NCI-H187 (cell line): Measurements from ENCODE around the gene INSC.
"Not testable (repeated sequence)": the region's sequence is repeated elsewhere in the genome, so short reads cannot be mapped to it uniquely, and the experiment has no call there.

ENCODE experiments used
- DNase-seq, 2 experiments: peaks; one replicate each; lab custom pipeline; 2025; lab: John Stamatoyannopoulos, UW

INSC gene, protein sequence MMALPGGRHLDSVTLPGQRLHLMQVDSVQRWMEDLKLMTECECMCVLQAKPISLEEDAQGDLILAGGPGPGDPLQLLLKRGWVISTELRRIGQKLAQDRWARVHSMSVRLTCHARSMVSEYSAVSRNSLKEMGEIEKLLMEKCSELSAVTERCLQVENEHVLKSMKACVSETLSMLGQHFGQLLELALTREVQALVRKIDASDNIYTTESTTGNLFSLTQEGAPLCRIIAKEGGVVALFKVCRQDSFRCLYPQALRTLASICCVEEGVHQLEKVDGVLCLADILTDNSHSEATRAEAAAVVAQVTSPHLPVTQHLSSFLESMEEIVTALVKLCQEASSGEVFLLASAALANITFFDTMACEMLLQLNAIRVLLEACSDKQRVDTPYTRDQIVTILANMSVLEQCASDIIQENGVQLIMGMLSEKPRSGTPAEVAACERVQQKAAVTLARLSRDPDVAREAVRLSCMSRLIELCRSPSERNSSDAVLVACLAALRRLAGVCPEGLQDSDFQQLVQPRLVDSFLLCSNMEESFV

DNA sequence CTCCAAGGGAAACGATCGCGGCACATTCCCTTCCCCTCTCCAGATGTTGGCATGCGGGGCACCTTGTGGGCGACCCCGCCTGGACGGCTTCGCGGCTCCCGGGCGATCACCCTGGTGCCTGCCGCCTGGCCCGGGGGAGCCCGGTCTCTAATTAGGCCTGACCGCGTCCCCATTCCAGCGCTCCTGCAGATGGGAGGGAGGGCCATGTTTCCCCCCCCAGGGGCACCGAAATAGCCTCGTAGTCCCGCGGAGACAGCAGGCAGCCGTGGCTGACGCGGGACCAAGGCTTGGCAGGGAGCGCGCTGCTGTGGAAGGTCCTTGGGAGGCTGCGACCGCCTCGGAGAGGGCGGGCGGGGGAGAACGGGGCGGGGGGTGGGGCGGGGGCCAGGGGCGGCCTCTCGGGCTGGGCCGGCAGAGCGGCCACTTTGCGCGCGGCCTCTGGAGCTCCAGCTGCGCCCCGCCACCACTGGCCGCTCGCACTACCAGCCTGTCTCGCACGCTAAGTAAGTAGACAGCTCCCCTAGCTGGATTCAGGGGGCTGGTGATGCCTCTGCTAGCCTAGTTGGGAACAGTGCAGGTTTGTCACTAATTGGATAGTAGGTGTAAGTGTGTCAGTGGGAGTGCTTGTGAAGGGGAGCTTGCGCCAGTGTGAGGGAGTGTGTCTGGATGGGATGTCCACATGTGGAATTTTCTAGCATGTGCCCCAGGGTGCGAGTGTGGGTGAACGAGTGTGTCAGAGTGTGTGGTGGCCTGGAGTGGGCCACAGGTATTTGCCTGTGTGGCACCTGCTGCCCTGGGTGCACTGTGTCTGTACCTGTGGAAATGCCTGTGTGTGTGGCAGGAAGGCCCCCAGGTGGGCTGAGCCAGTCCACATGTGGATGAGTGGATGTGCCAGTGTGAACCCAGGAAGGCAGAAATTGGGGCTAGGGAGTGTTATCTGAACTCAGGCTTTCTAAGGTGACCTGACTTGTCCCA is at the start of gene INSC:
Gene INSC, plus strand, starts transcription at position 423 of the 975 bp plus-strand sequence. CDS start 34,252 bp downstream, outside the sequence.
- no peak for DNase-seq

DNA sequence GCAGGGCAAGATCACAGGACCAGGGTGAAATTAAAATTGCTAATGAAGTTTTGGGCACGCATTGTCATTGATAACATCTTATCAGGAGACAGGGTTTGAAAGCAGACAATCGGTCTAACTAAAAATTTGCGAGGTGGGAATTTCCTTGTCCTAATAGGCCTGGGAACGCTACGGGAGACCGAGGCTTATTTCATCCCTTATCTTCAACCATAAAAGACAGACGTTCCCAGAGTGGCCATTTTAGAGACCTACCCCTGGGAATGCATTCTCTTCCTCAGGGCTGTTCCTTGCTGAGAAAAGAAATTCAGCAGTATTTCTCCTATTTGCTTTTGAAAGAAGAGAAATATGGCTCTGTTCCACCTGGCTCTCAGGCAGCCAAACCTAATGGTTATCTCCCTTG is 45.0 kb upstream of the INSC start:
- not testable (repeated sequence) for DNase-seq

DNA sequence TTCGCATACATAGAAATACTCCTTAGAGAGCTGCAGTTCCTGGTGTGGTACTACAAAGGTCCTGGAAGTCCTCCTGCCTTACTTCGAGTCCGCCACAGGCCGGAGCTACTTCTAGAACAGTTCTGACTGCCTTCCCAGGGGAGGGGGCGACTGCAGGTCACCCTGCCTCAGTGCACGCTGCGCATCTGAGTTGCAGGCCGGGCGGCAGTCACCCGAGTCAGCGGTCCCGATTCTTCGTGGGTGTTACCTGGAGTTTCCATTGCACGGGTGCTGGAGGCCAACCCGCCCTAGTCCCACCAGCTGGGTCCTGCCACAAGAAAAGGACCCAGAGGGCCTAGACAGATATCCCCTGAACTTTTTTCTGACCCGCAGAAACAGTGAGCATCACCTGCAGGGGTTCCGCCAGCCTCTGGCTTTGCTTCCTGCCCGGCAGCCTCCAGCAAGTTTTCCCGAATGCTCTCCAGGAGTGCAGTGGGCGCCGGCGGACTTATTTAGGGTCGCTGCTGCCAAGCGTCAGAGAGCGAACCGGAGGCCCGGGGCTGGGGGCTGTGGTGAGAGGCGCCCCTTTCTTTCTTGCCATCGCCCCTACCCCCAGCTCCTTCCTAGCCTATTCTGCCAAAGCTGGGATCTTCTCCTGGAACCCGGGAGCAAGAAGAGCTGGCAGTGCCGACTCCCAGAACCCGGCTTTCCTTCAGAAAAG is 43.0 kb upstream of the INSC start:
- no peak for DNase-seq

DNA sequence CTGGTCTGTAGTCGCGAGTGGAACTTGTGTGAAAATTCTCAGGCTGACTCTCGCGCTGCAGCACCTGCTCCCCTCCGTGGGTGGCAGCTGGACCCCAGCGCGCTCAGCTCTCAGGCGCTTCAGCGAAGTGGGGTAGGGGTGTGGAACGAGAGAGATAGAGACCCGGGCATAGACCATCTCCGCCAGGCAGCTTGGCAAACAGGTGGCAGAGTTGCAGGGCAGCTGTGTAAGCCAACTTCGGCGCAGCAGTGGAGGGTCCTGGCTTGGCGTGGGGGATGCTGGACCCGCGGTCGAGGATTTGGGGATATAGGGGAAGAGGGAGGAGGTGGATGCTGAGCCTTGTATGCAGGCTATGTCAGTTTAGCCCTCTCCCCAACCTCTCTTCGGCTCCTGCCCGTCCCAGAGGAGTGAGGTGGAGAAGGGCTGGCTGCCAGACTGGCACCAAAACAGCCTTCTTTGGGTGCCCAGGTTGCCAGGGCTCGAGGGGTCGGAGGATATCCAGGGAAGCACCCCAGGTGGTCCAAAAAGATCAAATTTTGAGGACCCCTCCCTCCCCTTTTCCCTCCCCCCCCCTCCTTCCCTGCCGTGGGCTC is 42.1 kb upstream of the INSC start:
- DNase-seq: no peak

DNA sequence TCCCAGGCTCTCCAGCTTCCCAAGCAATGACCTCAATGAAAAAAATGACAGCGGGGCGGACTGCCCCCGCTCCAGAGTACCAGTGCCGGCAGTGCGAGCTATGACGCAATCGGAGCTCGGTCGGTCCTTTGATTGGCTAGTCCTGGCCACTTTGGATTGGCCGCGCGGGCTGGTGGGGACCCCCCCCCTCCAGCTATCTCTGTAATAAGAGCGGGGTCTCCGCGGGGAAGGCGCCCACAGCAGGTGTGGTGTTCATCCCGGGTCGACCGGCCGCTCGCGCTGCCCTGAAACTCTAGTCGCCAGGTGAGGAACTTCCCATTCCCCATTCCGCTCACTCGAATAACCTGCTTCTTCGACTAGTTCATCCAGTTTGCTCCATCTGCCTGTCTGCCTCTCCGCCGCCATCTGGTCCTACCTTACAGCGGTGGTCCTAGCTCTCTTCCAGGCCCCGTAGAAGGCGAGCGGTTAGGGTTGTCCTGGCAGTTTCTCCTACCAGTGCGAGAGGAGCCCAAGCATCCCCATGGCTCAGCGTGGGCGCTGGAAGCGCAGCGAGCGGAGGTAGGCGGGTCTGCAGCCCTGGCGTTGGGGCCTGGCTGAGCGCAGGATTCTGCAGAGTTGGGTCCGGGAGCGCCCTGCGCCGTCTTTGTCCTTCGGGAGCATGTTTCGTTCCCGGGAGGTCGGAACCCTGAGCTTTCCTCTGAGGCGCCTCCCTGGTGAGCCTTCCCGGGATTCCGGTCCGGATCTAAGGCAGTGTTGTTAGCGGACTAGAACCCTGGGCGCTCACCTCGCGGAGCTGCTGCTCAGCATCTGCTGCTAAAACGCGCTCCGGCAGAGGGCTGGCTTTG is 41.1 kb upstream of the INSC start, which contains the start of gene CALCB:
Gene CALCB, plus strand, starts transcription at position 233 of the 845 bp plus-strand sequence. CDS start 1,126 bp downstream, outside the sequence.
- DNase-seq: peak in 1 of 2 experiments; percentile 61

DNA sequence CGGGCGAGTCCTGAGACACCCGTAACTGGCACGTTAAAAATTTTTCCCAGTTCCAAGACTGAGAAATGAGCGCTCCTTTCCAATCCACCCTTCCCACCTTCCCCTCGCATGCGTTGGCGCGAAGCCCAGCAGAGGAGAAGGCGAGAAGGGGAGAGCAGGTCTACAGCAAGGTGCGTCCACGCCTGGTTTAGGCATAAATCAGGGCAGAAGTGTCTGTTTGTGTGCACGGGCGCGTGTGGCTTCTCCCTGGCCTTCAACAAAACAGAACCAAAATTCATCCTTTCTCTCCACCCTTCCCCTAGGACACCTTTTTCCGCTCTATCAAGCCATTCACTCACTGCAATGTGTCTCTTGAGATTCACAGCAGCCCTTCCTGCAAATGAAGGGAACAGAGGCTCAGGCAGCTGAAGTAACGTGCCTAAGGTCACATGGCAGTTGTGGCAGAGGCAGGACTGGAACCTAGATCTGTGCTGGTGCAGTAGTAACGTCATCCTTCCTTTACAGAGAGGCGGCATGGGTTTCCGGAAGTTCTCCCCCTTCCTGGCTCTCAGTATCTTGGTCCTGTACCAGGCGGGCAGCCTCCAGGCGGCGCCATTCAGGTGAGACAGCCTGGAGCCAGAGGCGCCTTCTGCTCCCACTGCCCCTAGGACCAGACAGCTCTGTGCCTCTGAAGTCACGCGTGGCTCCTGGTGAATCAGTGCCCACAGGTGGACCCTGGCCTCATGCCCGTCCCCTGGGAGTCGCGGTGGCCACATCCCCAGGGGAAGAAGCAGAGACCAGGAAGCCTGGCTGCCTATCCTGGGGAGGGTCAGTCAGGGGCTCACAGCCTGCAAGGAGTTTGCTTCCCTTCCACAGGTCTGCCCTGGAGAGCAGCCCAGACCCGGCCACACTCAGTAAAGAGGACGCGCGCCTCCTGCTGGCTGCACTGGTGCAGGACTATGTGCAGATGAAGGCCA is 40.2 kb upstream of the INSC start:
- peak; percentile 86 to 91 for DNase-seq

DNA sequence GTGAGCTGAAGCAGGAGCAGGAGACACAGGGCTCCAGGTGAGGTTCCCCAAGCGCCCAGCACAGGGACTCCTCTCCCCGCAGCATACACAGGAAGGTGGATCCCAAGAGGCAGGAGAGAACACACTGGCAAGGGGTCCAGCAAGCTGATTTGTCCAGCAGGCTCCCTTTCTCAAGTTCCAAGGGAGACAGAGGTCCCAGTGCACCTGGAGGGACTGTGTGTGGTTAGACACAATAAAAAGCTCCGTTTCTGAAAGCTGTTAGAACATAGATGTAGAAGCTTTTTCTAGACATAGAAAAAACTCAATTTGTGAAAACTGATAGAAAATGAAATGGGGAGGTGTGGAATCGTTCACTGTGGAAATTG is 39.6 kb upstream of the INSC start:
- DNase-seq: no peak

DNA sequence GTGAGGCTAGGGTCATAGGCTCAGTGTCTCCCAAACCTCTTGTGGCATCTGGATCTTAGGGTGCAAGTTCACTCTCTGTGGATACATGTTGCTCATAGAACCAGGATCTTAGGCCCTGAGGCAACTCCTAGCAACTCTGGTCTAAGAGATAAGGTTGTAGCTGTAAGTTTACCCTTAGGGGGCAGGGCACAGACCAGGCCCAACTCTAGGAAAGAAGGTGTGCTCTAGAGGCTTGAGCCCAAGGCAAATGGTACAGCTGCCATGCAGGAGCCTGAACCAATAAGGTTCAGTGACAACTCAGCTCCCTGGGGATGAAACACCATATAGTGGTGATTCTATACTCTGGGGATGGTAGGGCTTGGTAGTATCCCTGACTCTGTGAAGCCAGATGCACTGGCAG is 23.5 kb upstream of the INSC start:
- DNase-seq: no peak

DNA sequence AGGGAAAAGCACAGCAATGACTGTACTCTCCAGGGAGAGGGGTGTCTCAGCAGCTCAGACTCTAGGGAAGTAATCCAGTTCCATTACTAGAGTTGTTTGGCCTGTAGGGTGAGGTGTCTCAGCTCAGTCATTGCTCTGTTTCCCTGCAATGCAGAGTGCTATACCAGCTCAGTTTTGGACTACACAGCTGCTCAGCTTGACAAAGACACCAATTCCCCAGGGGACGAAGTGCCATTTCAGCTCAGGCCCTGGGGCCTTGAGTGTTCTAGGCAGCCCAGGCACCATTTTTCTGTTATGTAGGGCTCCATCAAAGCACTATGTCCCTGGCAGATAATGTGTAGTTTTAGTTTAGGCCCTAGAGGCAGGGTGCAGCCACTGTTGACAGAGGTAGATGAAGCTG is 23.1 kb upstream of the INSC start:
- DNase-seq: peak; percentile 12 to 49

DNA sequence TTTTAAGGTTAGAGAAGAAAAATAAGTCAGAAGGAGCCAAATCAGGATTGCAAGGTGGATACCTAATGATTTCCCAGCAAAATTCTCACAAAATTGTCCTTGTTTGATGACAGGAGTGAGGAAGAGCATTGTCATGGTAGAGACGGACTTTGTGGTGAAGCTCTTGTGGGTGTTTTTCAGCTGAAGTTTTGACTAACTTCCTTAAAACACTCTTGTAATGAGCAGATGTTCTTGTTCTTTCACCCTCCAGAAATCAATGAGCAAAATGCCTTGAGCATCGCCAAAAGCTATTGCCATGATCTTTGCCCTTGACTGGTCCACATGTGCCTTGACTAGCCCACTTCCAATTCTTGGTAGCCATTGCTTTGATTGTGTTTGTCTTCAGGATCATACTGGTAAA is 21.3 kb upstream of the INSC start:
- no peak for DNase-seq

DNA sequence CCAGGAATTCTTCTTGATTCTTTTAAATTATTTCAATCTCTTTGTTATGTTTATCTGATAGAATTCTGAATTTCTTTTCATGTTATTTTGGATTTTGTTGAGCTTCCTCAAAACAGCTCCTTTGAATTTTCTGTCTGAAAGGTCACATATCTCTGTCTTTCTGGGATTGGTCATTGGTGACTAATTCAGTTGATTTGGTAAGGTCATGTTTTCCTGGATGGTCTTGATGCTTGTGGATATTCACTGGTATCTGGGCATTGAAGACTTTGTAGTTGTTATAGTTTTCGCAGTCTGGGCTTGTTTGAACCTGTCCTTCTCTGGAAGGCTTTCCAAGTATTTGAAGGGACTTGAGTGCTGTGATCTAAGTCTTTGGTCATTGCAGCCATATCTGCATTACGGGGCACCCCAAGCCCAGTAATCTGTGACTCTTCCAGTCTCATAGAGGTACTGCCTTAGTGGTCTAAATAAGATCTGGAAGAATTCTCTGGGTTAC is 18.9 kb upstream of the INSC start:
- no peak for DNase-seq

DNA sequence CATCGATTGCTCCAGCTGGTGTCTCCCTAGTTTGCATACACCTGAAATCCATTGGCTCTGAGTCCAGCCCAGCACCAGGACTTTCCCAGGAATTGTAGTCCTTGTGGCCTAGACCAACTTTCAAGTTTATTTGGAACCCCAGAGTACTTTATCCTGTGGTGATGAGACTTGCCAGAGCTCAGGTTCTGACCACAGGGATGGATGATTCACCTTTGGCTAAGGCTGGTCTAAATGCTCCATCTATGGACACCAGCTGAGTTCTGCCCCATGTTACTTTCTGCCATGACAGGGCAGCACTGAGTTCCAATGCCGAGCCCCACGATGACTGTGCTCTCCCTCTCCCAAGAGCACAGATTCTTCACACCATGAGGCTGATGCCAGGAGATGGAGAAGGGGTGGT is 17.3 kb upstream of the INSC start:
- no peak for DNase-seq

DNA sequence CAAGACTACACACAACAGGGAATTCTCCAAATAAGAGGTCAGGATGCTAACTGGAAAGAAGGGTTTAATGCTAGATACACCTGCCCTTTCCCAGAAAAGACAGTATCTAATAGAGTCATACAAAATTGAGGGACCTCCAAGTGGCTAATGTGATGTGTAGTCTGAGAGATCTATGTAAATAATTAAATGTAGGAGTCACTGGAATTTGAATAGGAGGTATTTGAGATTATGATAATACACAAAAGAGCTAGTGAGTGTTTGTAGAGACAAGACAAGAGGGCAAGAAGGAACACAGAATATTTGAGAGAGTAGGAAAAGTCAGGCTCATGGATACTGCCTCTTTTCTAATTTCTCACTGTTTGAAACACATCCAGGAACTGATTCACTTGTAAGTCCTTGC is 15.5 kb upstream of the INSC start:
- DNase-seq: no peak

DNA sequence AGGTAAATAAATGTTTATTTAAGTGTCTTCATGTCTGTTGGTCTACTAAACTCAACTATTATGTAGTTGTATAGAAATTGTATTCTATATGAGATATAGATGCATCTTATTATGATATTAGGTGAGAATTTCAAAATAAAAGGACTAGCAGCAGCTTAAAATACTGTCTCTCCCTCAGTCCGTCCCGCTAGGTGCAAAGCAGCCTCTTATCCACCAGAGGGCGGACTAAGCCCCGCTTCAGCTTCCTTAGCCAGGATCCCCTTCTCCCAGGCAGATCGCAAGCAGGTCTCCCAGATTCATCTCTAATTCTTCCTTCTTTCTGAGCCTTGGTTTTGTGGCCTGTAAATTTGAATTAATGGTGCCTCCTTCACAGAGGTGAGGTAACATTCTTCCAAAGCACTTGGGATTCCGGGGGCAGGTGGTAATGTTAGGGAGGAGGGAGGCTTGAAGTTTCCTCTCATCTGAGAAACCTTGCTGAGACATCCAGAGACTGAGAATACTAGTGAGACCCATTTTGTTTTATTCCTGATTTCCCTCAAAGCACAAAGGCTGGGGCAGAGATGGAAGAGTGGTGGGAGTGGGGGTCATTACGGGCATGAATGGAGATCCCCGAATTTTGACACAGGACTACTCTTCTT is 13.5 kb upstream of the INSC start:
- peak; percentile 40 to 53 for DNase-seq

DNA sequence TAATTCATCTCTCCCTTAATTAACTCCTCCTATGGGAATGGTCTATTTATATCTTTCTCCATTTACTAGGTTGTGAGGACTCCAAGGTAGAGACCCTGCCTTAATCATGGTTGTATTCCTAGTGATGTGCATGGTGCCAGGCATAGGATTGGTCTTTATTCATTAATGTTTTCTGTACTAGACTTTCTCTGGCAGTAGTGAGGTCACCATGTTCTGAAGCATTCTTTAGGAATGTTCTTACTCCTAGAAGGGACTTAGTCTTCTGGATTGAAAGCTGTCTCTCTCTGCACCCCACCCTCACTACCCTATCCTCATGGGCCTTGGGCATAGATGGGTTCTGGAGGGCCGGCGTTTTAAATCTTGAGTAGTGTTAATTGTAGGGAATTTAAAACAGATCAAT is 10.6 kb upstream of the INSC start:
- no peak for DNase-seq

DNA sequence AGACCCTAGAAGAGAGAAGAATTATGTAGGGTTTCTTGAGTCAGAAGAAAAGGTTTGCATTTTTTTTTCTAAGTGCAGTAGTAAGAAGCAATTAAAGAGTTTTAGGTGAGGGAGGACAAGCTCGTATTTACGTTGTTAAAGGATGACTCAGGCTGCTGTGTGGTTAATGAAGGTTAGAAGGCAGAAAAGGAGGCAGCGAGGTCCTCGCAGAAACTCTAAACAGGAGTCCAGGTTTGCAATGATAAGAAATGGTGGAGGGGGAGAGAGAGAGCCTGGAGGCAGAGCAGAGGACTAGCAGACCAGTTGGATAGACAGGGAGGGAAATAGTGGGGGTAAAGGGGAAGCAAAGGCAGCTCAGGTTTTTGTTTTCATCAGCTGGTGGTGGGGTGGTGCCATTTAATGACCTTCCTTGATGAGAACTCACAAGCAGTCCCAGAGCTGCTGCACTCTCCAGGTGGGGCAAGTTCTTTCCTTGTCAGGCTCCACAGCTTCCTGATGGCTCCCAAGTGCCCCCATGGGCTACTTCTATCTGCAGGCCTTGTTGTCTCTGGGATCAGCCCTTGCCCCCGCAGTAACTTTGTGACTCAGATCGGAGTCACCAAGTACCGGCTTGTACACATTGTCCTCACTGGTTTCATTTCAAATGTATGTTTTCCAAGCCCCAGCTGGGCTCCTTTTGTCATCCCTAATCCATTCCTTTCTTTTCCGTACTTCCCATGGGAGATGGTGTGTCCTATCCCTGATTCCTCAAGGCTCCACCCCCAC is 8.3 kb upstream of the INSC start:
- no peak for DNase-seq

DNA sequence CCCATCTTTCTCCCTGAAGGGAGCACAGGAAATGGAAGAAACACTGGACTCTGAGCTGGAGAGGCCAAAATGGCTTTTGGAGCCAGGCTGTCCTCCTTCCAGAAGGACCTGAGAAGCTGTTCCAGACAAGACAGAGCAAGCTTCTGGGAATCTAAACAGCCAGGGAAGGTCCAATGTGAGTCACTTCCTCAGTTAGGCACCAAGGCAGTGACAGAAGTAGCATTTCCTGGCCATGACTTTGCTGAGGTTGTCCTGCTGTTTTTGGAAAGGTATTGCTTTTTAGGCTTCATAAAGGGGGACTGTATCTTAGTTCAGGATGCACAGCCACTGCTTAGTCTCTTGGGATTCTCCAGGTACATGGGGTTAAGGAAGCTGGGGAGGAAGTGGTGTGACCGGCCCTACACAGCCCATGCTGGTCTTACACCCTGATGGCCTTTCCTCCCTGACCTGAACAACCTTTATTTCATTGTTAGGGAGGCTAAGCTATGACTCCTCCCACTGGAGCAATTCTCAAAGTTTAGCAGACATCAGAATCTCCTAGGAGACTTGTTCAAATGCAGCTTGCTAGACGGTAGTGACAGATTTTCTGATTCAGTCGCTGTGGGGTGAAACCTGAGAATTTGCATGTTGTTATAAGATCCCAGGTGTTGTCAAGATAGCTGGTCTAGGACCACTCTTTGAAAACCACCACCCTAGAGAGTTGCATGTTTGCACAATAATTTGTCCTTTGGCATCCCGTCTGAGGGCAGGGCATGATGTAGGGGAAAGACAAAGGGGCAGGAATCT is 6.8 kb upstream of the INSC start:
- DNase-seq: no peak
